GM19193 (cell line): ENCODE results near the gene BRAF.

Experiments
- POLR2A ChIP-seq: IDR thresholded peaks from 4 replicates; pipeline ENCODE4 v1.6.1; 2011; ENCODE audit not compliant: insufficient read depth, insufficient read length; ENCODE audit errors: extremely low read depth

Gene BRAF

DNA sequence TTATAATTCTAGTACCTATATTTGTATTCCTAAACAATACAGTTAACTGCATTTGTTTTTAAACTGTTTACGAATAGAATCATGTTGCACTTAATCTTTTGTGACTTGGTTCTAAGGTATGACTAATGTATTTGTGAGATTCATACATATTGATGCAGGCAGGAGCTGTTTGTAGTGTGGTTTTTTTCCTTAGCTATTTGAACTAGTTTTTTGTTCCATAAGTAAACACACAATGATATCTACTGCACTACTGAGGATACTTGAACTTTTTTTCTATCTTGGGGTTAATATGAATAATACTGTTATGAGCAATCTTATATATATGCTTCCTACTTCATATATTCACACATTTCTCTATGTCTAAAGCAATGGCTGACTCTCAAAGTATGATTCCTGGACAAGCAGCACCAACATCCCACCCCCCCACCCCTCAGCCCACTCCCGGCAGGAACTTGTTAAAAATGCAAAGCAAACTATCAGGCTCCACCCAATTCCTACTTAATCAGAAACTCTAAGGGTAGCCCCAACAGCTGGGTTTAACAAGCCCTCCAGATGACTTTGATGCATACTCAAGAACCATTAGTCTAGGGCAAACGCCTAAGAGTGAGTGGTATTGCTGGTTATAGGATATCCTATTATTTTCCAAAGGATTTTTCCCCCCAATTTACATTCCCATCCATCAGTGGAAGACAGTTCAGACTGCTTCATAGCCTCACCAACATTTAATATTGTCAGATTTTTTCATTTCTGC lies 25.8 kb downstream of the BRAF start:
- no peak for TF ChIP-seq POLR2A

DNA sequence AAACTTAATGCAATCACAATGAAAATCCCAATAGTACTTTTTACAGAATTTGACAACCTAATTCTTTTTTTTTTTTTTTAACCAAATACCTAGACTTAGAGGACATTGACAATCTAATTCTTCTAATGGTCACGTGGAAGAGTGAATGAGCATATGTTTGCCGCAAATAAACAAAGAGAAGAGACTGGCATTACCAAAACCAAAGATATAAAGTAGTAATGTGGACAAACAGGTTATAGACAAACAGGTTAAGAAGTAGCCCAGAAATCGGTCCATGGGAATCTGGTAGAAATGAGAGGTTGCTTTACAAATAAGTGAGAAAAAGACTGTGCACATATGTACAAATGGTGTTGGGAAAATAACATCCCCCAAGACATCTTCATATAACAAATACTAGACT lies 27.7 kb downstream of the BRAF start:
- no peak for TF ChIP-seq POLR2A

DNA sequence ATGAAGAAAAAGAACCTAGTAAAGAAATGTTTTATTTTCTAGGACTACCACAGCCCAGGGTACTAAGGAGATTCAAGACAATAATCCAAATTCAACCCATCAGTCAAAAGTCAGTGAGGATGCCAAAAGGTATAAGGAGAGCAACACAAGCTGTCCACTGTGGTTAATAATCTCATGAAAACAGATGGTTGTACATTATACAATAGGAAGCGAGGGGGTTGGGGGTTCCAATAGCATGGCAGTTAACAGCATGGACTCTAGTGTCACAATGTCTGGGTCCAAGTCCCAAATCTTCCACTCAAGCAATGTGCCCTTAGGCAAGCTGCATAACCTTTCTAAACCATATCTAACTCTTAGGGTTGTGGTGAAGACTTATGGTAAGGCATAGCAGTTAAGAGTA lies 35.1 kb downstream of the BRAF start:
- no peak for TF ChIP-seq POLR2A

DNA sequence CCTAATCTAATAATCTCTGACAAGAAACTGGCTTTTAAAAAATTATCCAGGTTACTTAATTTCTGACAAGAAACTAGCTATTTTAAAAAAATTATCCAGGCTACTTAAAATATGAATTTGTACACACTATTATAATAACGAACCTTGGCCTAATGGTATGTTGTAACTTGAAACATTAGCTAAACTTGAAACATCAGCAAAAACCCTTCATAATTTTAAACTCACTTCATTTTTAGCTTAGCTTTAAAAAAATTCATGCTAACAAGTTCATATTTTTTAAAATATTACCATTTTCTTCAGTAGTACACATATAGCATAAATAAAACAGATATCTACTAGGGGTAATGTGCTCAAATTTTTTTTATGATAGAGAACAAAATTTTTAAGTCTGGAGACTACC lies 35.6 kb downstream of the BRAF start:
- TF ChIP-seq POLR2A: no peak

DNA sequence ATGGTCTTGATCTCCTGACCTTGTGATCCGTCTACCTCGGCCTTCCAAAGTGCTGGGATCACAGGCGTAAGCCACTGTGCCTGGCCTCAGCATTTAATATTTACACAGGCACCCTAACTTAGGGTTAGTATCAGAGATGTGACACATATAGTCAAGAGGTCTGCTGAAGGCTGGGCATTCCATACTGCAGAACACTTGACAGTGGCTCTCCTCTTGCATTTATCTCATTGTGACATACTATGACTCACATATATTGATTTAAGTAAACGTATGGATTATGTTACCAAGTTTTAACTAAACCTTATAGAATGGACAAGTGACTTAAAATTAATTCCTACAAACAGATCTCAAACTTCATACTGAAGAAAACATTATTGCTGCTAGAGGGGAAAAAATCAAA lies 36.6 kb downstream of the BRAF start:
- TF ChIP-seq POLR2A: no peak

DNA sequence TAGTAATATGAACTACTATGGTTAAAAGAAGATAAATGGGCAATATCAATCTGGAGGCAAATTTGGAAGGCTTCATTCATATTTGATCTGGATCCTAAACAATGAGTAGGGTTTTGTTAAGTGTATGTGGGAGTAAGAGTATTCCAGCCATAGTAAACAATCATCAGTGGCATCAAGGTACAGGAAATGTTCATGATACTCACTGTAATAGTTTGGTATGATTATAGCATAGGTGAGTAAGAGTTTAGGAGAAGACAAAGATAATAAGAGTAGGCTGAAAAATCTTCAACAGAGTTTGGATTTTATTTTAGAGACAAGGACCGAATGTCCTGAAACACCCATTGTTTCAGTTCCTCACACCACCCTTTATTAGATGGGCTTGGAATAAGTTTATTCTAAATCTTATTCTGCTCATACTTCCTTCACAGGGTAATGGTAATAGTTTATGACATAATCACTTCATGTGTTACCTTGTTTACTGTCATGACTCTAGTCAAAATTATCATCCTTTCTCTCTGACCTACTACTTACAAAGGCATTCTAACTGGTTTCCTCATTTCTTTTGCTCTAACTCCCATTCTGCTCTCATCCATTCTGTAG lies 38.9 kb downstream of the BRAF start:
- TF ChIP-seq POLR2A: no peak

DNA sequence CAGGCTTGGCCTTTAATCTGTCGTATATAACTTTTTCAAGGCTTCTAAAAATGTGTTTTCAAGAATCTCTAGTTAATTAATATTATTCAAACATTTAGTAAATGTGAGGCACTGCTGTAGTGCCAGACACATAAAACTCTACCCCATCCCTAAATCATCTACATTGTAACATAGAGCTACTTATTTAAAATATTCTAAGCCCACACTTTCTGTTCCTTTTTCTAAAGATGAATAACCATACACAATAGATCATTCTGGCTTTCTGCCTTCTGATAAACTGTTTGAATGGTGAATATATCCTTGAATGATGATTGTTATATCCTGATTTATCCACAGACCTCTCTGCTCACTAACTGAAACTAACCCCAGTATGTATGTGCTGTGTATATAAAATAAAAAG lies 41.4 kb downstream of the BRAF start:
- no peak for TF ChIP-seq POLR2A

DNA sequence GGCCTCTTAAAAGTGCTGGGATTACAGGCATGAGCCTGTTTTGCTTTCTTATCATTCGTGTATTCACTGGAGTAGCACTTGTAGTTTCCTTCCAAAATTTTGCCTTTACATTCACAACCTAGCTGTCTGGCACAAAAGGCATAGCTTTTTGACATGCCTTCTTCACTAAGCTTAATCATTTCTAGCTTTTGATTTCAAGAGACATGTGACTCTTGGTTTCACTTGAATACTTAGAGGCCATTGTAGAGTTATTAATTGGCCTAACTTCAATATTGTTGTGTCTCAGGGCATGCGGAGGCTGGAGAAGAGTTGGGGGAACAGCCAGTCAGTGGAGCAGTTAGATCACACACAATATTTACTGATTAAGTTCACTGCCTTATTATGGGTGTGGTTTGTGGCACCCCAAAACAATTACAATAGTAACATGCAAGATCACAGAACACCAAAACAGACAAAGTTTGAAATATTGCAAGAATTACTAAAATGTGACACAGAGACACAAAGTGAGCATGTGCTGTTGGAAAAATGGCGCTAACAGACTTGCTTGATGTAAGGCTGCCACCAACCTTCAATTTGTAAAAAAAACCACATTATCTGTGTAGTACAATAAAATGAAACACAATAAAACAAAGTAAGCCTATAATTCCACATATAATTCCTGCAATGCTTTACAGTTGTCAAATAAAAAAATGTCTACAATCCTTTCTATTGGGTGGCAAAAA lies 43.1 kb downstream of the BRAF start:
- no peak for TF ChIP-seq POLR2A

DNA sequence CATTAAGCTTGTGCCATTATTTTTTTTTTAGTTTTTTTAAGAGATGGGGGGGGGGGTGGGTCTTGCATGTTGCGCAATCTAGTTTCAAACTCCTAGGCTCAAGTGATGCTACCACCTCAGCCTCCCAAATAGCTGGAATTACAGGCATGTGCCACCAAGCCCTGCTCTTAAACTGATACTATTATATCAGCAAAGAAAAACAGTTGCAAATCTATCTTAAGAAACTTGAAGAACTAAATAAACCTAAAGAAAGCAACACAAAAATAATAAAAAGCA lies 47.5 kb downstream of the BRAF start:
- TF ChIP-seq POLR2A: no peak

DNA sequence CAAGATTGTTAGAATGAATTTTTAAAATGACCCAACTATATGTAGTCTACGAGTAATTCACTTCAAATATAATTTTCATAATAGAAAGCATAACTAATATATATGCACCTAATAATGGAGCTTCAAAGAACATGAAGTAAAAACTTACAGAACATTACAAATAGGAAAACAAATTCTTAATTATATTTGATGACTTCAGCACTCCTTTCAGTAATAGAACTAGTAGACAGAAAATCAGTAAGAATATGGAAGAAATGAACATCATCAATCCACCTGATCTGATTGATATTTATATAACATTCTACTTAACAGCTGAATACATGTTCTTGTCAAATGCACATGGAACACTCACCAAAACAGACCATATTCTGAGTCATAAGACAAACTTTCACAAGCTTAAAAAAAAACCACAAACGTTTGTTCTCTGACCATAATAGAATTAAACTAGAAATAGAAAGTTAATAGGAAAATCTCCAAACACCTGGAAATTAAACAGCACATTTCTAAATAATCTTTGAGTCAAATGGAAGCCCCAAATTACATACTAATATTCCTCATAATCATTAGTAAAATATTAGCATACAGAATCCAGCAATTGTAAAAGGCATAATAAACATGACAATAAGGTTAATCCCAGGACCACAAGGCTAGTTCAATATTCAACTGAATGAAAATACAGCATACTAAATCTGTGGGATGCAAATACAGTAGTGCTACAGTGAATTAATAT lies 48.0 kb downstream of the BRAF start:
- TF ChIP-seq POLR2A: no peak

DNA sequence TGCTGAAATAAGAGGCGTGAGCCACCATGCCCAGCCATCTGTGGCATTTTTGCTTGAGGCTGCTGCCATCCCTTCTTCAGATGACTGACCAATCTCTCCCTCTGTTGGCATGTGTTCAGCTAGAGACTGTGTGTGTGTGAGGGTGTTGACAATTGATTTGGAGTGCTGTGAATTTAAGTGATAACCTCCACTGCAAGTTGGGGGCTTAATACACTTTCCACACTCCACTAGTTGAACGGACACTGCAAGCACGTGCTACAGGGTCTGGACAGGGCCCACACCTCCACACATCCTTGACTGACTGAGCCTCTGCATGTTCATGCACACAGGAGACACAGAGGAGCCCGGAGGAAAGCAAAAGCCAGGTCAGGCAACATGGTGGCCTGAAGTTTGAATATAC lies 51.3 kb downstream of the BRAF start:
- TF ChIP-seq POLR2A: no peak

DNA sequence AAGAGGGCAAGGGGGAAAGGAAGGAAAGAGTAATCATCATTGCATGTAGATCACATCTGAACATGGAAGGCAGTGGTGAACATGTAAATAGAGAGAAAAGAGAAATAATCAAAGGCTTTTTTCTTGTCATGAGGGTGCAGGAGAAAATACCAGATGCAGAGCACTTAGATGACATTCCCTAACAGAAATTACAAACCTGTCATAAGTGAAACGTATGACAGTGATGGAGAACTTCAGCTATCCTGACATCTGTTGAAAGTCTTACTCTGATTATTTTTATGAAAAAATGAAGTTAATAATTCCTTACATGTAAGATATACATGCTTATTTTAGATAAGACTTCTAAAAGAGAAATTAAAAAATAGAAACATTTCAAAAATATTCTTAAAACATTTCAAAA lies 54.7 kb downstream of the BRAF start:
- TF ChIP-seq POLR2A: no peak

DNA sequence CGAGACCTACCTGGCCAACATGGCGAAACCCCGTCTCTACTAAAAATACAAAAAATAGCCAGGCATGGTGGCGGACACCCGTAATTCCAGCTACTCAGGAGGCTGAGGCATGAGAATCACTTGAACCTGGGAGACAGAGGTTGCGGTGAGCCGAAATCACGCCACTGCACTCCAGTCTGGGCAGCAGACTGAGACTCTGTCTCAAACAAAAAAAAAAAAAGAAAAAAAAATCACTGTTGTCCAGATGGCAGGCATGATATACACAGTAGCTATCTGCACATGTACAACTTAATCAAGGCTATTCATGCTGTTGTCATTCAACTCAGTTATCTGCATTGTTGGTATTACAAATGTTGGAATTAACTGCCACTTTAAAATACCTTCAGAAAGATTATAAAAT lies 55.3 kb downstream of the BRAF start:
- TF ChIP-seq POLR2A: no peak

DNA sequence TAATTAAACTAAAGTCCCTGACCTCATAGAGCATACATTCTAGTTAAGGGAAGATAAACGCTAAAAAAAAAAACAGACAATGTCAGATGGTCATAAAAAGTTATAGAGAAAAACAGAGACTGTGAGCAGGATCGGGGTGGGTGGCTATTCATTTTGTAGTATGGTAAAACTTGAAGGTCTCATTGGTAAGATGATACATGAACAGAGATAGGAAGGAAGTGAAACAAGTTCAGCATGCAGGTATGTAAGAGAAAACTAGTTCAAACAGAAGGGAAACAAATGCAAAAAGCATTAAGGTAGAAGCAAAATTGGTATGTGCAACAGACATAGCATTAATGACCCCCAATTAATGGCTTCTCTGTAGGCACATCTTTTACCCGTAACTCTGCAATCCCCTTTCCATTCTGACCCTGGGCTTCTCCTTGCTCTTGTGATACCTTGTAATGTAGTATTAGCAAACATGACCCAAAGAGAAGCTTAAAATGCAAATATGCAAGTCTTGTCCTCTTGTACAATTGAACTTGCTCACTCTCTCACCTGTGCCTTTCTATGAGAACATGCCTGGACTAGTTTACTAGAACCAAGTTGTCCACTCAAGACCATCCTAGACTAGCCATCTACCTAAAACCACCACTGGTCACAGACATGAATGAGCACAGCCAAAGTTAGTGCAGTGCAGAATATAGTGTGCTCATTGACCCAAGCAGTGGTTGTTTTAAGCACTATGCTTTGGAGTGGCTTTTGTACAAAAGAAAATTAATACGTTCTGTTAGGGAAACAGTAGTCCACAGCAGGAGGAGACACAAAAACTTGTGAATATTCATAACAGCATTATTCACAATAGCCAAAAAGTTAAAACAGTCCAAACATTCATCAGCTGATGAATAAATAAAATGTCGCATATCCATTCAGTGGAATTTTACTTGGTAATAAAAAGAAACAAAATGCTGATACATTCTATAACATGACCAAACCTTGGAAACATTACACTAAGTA lies 57.0 kb downstream of the BRAF start:
- no peak for TF ChIP-seq POLR2A
